Parathyroid adenoma (tissue), 2 donors: ENCODE data around the gene MAIP1.
"Not testable (repeated sequence)": the region's sequence is repeated elsewhere in the genome, so short reads cannot be mapped to it uniquely, and the experiment has no call there.

ENCODE experiments used
- H2AFZ ChIP-seq: fragments of 300-600 bp; sonication (generic); one replicate; pipeline ENCODE4 v1.7.0; 2017; ENCODE audit warnings: antibody characterized with exemption, mild to moderate bottlenecking
- H3K27ac ChIP-seq: fragments of 300-600 bp; sonication (generic); one replicate; pipeline ENCODE4 v1.7.0; 2017
- H3K27me3 ChIP-seq: fragments of 300-600 bp; sonication (generic); one replicate; pipeline ENCODE4 v1.7.0; 2017; ENCODE audit warnings: low read length; ENCODE audit not compliant: control insufficient read depth, insufficient read depth
- H3K36me3 ChIP-seq: fragments of 300-600 bp; sonication (generic); one replicate; pipeline ENCODE4 v1.7.0; 2017; ENCODE audit warnings: low read length; ENCODE audit not compliant: control insufficient read depth, insufficient read depth
- H3K4me1 ChIP-seq: fragments of 300-600 bp; sonication (generic); one replicate; pipeline ENCODE4 v1.7.0; 2017; ENCODE audit warnings: control low read depth
- H3K4me2 ChIP-seq: fragments of 300-600 bp; sonication (generic); one replicate; pipeline ENCODE4 v1.7.0; 2017; ENCODE audit warnings: low read length
- H3K4me3 ChIP-seq: fragments of 300-600 bp; sonication (generic); one replicate; pipeline ENCODE4 v1.7.0; 2017; ENCODE audit warnings: low read depth, low read length
- H3K79me2 ChIP-seq: fragments of 300-600 bp; sonication (generic); one replicate; pipeline ENCODE4 v1.7.0; 2017; ENCODE audit warnings: control low read depth
- H3K9ac ChIP-seq: fragments of 300-600 bp; sonication (generic); one replicate; pipeline ENCODE4 v1.7.0; 2017; ENCODE audit warnings: mild to moderate bottlenecking
- H3K9me3 ChIP-seq: fragments of 300-600 bp; sonication (generic); one replicate; pipeline ENCODE4 v1.7.0; 2017; ENCODE audit warnings: low read length; ENCODE audit not compliant: control insufficient read depth
- TF ChIP-seq, protein P1 (sequence below): fragments of 300-600 bp; sonication (generic); IDR thresholded peaks from one replicate; pipeline ENCODE4 v1.7.0; 2017; ENCODE audit warnings: antibody characterized with exemption, mild to moderate bottlenecking
- donor health status: primary hyperparathyroidism.

Gene MAIP1

DNA sequence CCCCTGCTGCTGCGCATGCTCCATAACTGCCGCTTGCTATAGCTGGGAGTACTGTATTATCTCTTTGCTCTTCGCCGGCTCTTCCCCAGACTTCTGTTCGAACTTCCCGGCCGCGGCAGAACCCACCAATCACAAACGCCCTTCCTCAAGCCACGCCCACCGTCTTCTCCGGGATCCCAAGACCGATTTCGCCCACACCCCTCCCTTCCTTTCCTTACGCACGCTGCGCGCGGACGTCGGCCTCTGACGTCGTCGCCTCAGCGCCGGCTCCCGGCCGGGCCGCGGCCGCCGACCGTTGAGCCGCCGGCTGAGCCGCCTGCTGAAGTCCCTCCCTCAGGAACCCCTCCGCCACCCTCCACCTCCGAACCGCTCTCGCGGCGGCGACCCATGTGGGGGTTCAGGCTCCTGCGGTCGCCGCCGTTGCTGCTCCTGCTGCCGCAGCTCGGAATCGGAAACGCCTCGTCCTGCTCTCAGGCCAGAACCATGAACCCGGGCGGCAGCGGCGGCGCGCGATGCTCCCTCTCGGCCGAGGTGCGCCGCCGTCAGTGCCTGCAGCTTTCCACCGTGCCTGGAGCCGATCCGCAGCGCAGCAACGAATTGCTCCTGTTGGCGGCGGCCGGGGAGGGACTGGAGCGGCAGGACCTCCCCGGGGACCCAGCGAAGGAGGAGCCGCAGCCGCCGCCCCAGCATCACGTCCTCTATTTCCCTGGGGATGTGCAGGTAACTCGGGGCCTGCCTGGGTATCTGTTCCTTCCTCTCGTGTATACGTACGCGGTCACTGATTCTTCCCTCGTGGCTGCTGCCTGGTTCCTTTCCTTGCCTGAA is 44.1 kb upstream of the MAIP1 start, which contains the start of gene C2orf69:
TSS of gene C2orf69 (plus strand) at position 242 of the 825 bp plus-strand sequence. CDS start at position 388, 146 bp downstream.
- TF ChIP-seq, protein P1, sequence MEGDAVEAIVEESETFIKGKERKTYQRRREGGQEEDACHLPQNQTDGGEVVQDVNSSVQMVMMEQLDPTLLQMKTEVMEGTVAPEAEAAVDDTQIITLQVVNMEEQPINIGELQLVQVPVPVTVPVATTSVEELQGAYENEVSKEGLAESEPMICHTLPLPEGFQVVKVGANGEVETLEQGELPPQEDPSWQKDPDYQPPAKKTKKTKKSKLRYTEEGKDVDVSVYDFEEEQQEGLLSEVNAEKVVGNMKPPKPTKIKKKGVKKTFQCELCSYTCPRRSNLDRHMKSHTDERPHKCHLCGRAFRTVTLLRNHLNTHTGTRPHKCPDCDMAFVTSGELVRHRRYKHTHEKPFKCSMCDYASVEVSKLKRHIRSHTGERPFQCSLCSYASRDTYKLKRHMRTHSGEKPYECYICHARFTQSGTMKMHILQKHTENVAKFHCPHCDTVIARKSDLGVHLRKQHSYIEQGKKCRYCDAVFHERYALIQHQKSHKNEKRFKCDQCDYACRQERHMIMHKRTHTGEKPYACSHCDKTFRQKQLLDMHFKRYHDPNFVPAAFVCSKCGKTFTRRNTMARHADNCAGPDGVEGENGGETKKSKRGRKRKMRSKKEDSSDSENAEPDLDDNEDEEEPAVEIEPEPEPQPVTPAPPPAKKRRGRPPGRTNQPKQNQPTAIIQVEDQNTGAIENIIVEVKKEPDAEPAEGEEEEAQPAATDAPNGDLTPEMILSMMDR = no peak
- H3K4me2 ChIP-seq = peak within 1 kb of the TSS; percentile 97
- H3K9ac ChIP-seq = peak within 1 kb of the TSS; percentile 70
- H3K27ac ChIP-seq = peak within 1 kb of the TSS; percentile 92
- H3K27me3 ChIP-seq = no peaks in the 10 kb centered on the region
- peaks cover 17% of the 10 kb centered on the region for H3K79me2 ChIP-seq
- H2AFZ ChIP-seq = peak within 1 kb of the TSS; percentile 96
- H3K4me1 ChIP-seq = peaks cover 16% of the 10 kb centered on the region
- H3K9me3 ChIP-seq = no peaks in the 10 kb centered on the region
- H3K4me3 ChIP-seq = peak within 1 kb of the TSS; percentile 96
- H3K36me3 ChIP-seq = no peaks in the 10 kb centered on the region

DNA sequence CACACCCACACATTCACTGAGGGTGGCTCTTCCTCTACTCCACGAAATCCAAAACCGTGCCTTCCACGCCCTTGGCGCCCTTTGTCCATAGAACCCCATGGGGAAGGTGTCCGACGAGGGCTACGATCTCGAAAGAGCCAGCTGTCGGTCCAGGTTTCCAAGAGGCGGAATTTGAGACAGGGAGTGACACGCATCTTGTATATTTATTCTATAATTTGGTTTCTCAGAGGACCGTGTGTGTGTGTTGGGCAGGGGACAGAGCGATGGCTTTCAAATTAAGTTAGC is 43.6 kb upstream of the MAIP1 start:
- Histone ChIP-seq H3K9ac (peak overlapping the region; percentile 70), H2AFZ (peak overlapping the region; percentile 96), H3K9me3 (no peaks in the 10 kb centered on the region), H3K27ac (peak overlapping the region; percentile 92), H3K36me3 (no peaks in the 10 kb centered on the region), H3K79me2 (peaks cover 21% of the 10 kb centered on the region), H3K4me1 (peaks cover 16% of the 10 kb centered on the region), H3K4me2 (peak overlapping the region; percentile 97), H3K27me3 (no peaks in the 10 kb centered on the region), H3K4me3 (peak overlapping the region; percentile 96)
- TF ChIP-seq, protein P1 = no peak

DNA sequence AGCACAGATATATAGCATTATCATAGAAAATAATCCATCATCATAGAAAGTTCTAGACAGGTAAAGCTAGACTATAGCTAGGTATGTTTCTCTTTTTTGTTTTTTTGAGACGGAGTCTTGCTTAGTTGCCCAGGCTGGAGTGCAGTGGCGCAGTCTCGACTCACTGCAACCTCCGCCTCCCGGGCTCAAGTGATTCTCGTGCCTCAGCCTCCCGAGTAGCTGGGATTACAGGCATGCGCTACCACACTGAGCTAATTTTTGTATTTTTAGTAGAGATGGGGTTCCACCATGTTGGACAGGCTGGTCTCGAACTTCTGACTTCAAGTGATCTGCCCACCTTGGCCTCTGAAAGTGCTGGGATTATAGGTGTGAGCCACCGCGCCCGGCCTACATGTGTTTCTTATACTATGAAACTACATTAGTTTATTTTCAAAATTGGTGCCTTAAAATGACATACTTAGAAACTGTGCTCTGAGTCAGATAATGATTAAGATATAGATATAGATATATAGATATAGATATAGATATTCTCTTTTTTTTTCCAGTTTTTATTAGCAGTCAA is 42.7 kb upstream of the MAIP1 start:
- H3K79me2 ChIP-seq = peaks cover 27% of the 10 kb centered on the region
- H3K27me3 ChIP-seq, H3K27ac ChIP-seq, H3K36me3 ChIP-seq, H3K9me3 ChIP-seq, H3K9ac ChIP-seq, H3K4me3 ChIP-seq, H2AFZ ChIP-seq: not testable (repeated sequence)
- H3K4me1 ChIP-seq = peaks cover 16% of the 10 kb centered on the region
- peak overlapping the region; percentile 97 for H3K4me2 ChIP-seq

DNA sequence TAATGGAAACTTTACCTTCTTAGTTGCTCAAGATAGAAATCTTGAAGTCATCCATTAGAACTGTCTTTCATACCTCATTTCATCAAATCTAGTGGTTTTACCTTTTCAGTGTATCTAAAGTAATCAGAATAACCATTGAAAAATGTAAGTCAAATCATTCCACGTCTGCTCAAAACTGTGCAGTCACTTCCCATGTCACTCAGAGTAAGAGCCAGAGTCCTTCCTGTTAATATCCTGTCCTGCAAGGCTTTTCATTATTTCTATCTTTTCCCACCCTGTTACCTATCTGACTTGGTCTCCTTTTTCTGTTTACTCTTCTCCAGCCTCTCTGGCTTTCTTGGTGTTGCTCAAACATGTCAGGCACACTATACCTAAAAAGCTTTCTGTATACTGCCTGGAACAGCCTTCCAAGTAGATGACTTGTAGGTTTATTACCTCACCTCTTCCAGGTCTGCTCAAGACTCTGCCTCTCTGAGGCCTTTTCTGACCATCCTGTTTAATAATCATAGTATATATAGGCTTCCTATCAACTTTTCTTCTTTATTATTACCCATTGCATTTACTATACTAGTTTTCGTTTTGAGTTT is 40.9 kb upstream of the MAIP1 start:
- Histone ChIP-seq H3K27me3 (no peaks in the 10 kb centered on the region), H3K36me3 (no peaks in the 10 kb centered on the region), H3K79me2 (peaks cover 36% of the 10 kb centered on the region), H2AFZ (no peak overlapping the region), H3K4me3 (no peak overlapping the region), H3K4me1 (peaks cover 16% of the 10 kb centered on the region), H3K27ac (no peak overlapping the region), H3K4me2 (no peak overlapping the region), H3K9me3 (no peaks in the 10 kb centered on the region), H3K9ac (no peak overlapping the region)
- TF ChIP-seq, protein P1 = no peak

DNA sequence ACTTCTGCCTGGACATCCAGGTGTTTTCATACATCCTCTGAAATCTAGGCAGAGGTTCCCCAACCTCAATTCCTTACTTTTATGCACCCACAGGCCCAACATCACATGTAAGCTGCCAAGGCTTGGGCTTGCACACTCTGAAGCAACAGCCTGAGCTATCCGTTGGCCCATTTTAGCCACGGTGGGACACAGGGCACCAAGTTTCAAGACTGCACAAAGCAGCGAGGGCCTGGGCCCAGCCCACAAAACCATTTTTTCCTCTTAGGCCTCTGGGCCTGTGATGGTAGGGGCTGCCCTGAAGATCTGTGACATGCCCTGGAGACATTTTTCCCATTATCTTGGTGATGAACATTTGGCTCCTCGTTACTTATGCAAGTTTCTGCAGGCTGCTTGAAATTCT is 38.4 kb upstream of the MAIP1 start:
- TF ChIP-seq, protein P1 = no peak
- no peaks in the 10 kb centered on the region for H3K36me3 ChIP-seq
- H3K79me2 ChIP-seq = peaks cover 42% of the 10 kb centered on the region
- H3K4me1 ChIP-seq = peaks cover 10% of the 10 kb centered on the region
- H3K4me2 ChIP-seq = no peak overlapping the region
- H3K9me3 ChIP-seq = no peaks in the 10 kb centered on the region
- H3K4me3 ChIP-seq = no peak overlapping the region
- H2AFZ ChIP-seq = no peak overlapping the region
- no peaks in the 10 kb centered on the region for H3K27me3 ChIP-seq
- no peak overlapping the region for H3K27ac ChIP-seq
- no peak overlapping the region for H3K9ac ChIP-seq
